KOPT-K1 (cell line): ENCODE measurements around the gene GTF3A.

ENCODE experiments used
- H3K27ac ChIP-seq: fragments of 200-600 bp; sonication (generic); 2 replicates; pipeline ENCODE4 v1.5.1; 2016; ENCODE audit warnings: antibody characterized with exemption, mild to moderate bottlenecking, low read depth, low read length; ENCODE audit not compliant: poor library complexity, severe bottlenecking
- H3K36me3 ChIP-seq: fragments of 200-600 bp; sonication (generic); 2 replicates; pipeline ENCODE4 v1.5.1; 2017; ENCODE audit warnings: antibody characterized with exemption, mild to moderate bottlenecking, low read length, moderate library complexity; ENCODE audit not compliant: insufficient read depth
- H3K9me3 ChIP-seq: fragments of 200-600 bp; sonication (generic); 2 replicates; pipeline ENCODE4 v1.5.1; 2017; ENCODE audit warnings: antibody characterized with exemption, low read length, mild to moderate bottlenecking; ENCODE audit not compliant: insufficient read depth, poor library complexity, severe bottlenecking

GTF3A gene

DNA sequence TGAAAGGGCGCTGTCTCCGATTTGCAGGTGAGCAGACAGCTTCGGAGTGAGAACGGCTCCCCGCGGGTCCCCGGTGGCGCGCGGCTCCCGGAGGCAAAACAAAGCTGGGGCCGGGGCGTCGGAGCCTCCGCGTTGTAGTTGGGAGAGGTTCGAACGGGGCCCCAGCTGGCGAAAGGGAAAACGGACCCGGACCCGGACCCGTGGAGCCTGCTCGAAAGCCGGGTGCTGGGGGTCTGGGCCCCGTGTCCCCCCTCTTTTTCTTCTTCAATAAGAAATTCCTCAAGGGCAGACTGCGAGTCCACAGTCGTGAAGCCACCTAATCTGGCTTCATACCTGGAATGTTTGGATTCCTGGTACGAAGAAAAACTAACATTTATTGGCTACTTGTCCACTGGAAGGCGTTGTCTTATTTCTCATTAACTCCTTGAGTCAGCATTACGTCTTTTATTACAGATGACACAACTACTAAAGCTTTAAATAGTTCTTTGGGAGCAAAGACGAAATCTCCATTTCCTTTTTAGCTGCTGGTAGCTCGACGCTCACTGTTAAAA, 26.6 kb downstream of the GTF3A start:
- Histone ChIP-seq H3K36me3 (no peaks in the 10 kb centered on the region), H3K9me3 (no peaks in the 10 kb centered on the region), H3K27ac (peak overlapping the region; percentile 95)

DNA sequence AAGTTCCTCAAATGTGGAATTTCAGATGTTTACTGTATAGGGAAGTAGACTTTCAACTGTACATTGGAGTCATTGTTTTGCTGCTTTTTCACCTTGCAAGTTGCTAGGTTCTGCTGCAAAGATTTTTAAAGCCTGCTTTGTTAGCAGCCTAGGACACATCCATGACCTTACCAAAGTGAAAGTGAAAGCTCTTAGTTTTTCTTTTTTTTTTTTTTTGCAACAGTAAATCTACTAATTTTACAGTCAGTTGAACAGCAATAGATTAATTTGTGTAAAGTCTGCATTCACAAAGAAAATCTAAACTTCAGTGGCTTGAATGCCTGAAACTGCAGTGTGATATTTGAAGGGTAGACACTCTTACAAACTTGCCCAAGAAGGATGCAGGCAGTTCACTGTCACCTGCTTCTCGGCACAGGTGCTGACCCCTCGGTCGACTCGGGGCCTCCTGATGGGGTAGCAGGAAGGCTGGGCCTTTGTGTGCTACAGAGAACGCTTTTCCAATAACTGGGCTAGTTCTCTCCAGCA, 31.0 kb downstream of the GTF3A start:
- H3K27ac ChIP-seq = peak overlapping the region; percentile 86
- H3K36me3 ChIP-seq = no peaks in the 10 kb centered on the region

GRCh38 chr13:27461940-27462584, 37.6 kb downstream of the GTF3A start:
- Histone ChIP-seq H3K27ac (no peak overlapping the region), H3K9me3 (no peaks in the 10 kb centered on the region), H3K36me3 (no peaks in the 10 kb centered on the region)

More for the DNA sequence above, 31.0 kb downstream of the GTF3A start:
- H3K9me3 ChIP-seq = no peaks in the 10 kb centered on the region

DNA sequence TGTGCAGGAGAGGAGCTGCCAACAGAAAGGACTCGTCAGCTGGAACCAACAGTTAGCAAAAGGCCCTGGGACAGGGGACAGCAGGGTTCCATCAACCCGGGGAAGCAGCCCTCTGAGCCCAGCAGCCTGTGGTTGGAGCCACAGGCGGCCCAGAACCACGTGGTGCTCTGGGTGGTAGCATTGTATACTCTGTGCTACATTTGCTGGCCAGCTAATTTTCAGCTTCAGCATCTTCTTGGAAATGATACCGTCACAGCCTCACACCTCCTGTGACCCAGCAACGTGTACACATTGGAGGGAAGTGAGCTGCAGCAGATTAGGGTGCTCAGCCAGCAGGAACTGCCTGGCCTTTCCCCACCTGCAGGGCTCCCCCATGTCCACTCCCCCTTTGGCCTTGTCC, 39.1 kb downstream of the GTF3A start:
- Histone ChIP-seq H3K27ac (no peak overlapping the region), H3K36me3 (no peaks in the 10 kb centered on the region), H3K9me3 (no peaks in the 10 kb centered on the region)

GRCh38 chr13:27465611-27466010, 41.2 kb downstream of the GTF3A start:
- H3K27ac ChIP-seq = no peak overlapping the region
- H3K9me3 ChIP-seq = no peaks in the 10 kb centered on the region
- no peaks in the 10 kb centered on the region for H3K36me3 ChIP-seq

GRCh38 chr13:27466513-27466912, 42.1 kb downstream of the GTF3A start:
- Histone ChIP-seq H3K36me3 (no peaks in the 10 kb centered on the region), H3K9me3 (no peaks in the 10 kb centered on the region), H3K27ac (no peak overlapping the region)

DNA sequence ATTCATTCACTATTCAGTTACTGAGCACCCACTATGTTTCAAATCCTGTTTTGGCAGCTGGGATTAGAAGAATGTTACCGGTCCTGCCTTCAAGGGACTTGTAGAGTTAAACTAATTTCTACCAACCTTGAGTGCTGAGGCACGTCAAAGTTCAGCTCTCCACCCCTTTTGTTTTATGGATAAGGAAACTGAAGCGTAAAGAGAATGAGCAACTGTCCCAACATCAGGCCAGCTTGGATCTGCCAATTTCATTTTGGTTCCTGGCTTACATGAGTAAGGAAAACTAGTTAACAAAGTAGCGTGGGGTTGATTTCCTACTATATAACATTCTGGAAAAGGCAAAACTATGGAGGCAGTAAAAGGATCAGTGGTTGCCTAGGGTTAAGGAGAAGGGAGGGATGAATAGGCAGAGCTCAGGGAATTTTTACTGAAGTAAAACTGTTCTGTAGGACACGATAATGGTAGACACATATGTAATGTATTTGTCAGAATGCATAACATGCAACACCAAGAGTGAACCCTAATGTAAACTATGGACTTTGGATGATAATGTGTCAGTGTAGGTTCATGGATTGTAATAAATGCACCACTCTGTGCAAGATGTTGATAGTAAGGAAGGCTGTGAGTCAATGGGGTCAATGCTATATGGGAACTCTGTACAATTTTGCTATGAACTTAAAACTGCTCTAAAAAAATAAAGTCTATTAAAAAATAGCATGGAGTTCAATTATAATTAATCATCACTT, 45.8 kb downstream of the GTF3A start:
- no peak overlapping the region for H3K27ac ChIP-seq
- H3K36me3 ChIP-seq = no peaks in the 10 kb centered on the region
- H3K9me3 ChIP-seq = no peaks in the 10 kb centered on the region

- Histone ChIP-seq H3K9me3 (no peaks in the 10 kb centered on the region), H3K36me3 (no peaks in the 10 kb centered on the region), H3K27ac (no peak overlapping the region)
Measured at GRCh38 chr13:27472441-27472840, 48.0 kb downstream of the GTF3A start.

- no peak overlapping the region for H3K27ac ChIP-seq
- H3K9me3 ChIP-seq = no peaks in the 10 kb centered on the region
- no peaks in the 10 kb centered on the region for H3K36me3 ChIP-seq
Measured at GRCh38 chr13:27472941-27473340, 48.5 kb downstream of the GTF3A start.

DNA sequence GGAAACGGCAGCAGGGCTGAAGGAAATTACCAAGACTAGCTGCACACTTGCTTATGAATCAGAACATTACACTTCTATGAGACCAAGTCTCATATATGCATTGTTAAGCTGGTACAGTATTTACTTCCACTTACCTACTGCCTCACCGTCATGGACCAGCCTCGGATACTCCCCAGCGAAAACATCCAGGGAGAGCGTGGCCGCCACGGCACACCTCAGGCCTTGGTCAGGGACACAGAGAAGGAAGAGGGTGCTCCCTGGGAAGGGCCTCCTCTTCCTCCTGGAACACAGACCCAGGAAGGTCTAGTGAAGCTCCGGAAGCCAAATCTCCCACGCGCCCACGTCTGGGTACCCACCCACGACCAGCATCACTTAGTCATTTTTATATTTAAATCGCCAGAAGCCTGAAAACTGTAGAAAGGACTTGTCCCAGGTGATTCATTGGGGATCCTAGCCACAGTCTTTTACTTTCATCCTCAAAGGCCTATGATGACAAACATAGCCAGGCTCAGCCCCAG, 50.4 kb downstream of the GTF3A start:
- Histone ChIP-seq H3K9me3 (no peaks in the 10 kb centered on the region), H3K27ac (no peak overlapping the region)

GRCh38 chr13:27476943-27477703, 52.7 kb downstream of the GTF3A start:
- no peaks in the 10 kb centered on the region for H3K9me3 ChIP-seq
- no peaks in the 10 kb centered on the region for H3K36me3 ChIP-seq
- no peak overlapping the region for H3K27ac ChIP-seq

More for the DNA sequence above, 50.4 kb downstream of the GTF3A start:
- H3K36me3 ChIP-seq = no peaks in the 10 kb centered on the region

- no peaks in the 10 kb centered on the region for H3K9me3 ChIP-seq
- H3K27ac ChIP-seq = no peak overlapping the region
- no peaks in the 10 kb centered on the region for H3K36me3 ChIP-seq
Measured at GRCh38 chr13:27481766-27482165, 57.3 kb downstream of the GTF3A start.

DNA sequence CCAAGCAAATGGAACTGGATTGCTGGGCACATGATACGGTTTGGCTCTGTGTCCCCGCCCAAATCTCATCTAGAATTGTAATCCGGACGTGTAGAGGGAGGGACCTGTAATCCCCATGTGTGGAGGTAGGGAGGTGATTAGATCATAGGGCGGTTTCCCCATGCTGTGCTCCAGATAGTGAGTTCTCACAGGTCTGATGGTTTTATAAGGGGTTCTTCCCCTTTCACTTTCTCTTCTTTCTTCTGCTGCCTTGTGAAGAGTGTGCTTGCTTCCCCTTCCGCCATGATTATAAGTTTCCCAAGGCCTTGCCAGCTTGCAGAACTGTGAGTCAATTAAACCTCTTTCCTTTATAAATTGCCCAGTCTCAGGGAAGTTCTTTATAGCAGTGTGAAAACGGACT, 58.6 kb downstream of the GTF3A start:
- H3K9me3 ChIP-seq = no peaks in the 10 kb centered on the region
- no peak overlapping the region for H3K27ac ChIP-seq
- H3K36me3 ChIP-seq = no peaks in the 10 kb centered on the region

DNA sequence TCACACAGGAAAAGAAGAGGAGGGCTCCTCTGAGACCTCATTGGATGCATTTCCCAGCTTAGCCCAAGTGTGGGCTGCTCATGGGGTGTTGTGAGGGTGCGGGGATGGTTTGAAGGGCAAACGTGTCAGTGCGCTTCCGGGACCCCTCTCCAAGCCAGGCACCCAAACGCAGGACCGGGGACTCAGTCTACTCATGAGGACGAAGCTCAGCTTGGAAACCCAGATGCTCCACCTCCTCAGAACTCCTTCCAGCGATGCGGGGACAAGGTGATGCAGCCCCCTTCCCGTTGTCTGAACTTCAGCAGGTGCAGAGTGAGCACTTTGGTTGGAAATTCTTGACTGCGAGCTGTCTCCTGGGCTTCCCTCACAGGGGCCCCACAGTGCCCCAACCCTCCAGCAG, 59.0 kb downstream of the GTF3A start:
- Histone ChIP-seq H3K36me3 (no peaks in the 10 kb centered on the region), H3K27ac (no peak overlapping the region), H3K9me3 (no peaks in the 10 kb centered on the region)
